K562 (cell line): ENCODE measurements around the gene MORF4L1. TPM values are rescaled to one million over a fixed set of nuclear protein-coding genes. Genes with fewer than 3 reads are reported as not detected.

Source experiments
- BDP1 ChIP-seq: IDR thresholded peaks from 3 replicates; pipeline ENCODE4 v1.6.1; 2011; ENCODE audit not compliant: insufficient read length, insufficient read depth
- CEBPB ChIP-seq: fragments of 450-650 bp; IDR thresholded peaks from 2 replicates; pipeline ENCODE4 v1.6.1; 2016; ENCODE audit warnings: missing genetic modification characterization, missing compliant biosample characterization
- EZH2 ChIP-seq: IDR thresholded peaks from 2 replicates; pipeline ENCODE4 v1.6.1; 2012; ENCODE audit warnings: low read depth, mild to moderate bottlenecking, inconsistent platforms, low read length, borderline replicate concordance
- HNRNPK ChIP-seq: fragments of 200-400 bp; formaldehyde crosslinking; IDR thresholded peaks from one replicate; pipeline ENCODE4 v1.6.1; 2018; ENCODE audit warnings: mild to moderate bottlenecking, low read depth, low read length; ENCODE audit not compliant: poor library complexity, severe bottlenecking
- IRF2 ChIP-seq: sonication (generic); formaldehyde crosslinking; IDR thresholded peaks from 2 replicates; pipeline ENCODE4 v1.8.1; 2022; ENCODE audit warnings: mild to moderate bottlenecking, missing genetic modification reagents
- MCM5 ChIP-seq: fragments of 450-650 bp; IDR thresholded peaks from 2 replicates; pipeline ENCODE4 v1.6.1; 2016; ENCODE audit warnings: low read depth
- NRF1 ChIP-seq, 2 experiments: fragments of 450-650 bp; IDR thresholded peaks in 1 of 2; conservative IDR thresholded peaks in 1 of 2; 2 replicates each; pipeline ENCODE4 v1.6.1; 2014; ENCODE audit warnings: mild to moderate bottlenecking in 2 of 2
- TFE3 ChIP-seq: fragments of 450-650 bp; formaldehyde crosslinking; IDR thresholded peaks from 2 replicates; pipeline ENCODE4 v1.4.0; 2020; ENCODE audit warnings: mild to moderate bottlenecking, mixed read lengths
- TSC22D4 ChIP-seq: fragments of 450-650 bp; IDR thresholded peaks from 2 replicates; pipeline ENCODE4 v1.6.1; 2016; ENCODE audit warnings: missing genetic modification characterization, missing biosample characterization, control low read depth
- YY1 ChIP-seq, 3 experiments: IDR thresholded peaks; 2 replicates each; pipeline ENCODE4 v1.6.1; 2011; ENCODE audit warnings: low read length in 2 of 3, mild to moderate bottlenecking in 2 of 3, moderate library complexity in 2 of 3, borderline replicate concordance in 1 of 3, control low read depth in 1 of 3, low read depth in 1 of 3; ENCODE audit not compliant: insufficient read depth in 3 of 3, insufficient replicate concordance in 2 of 3, control insufficient read depth in 1 of 3, insufficient read length in 1 of 3; ENCODE audit errors: extremely low read depth in 1 of 3
- ZBTB1 ChIP-seq: sonication (generic); formaldehyde crosslinking; IDR thresholded peaks from 2 replicates; pipeline ENCODE4 v1.8.1; 2023; ENCODE audit warnings: missing genetic modification reagents, low read depth, mild to moderate bottlenecking, borderline replicate concordance
- ZBTB11 ChIP-seq, 3 experiments: fragments of 200-800 bp in 1 of 3; fragments of 250-450 bp in 1 of 3; fragments of 450-650 bp in 1 of 3; sonication (Bioruptor Pico) in 1 of 3; sonication (Bioruptor generic) in 1 of 3; formaldehyde crosslinking in 1 of 3; IDR thresholded peaks; 2 replicates each; pipeline versions ENCODE4 v1.6.1 to v1.8.0; 2016 to 2022; ENCODE audit warnings: mild to moderate bottlenecking in 2 of 3, missing genetic modification characterization in 2 of 3, missing compliant biosample characterization in 1 of 3, moderate library complexity in 1 of 3
- ZFX ChIP-seq: sonication (generic); formaldehyde crosslinking; IDR thresholded peaks from 2 replicates; pipeline ENCODE4 v1.8.0; 2022; ENCODE audit warnings: mild to moderate bottlenecking, missing genetic modification reagents, moderate library complexity
- ZNF224 ChIP-seq: sonication (generic); formaldehyde crosslinking; IDR thresholded peaks from 2 replicates; pipeline ENCODE4 v1.8.0; 2022; ENCODE audit warnings: mild to moderate bottlenecking, missing genetic modification reagents
- ZNF384 ChIP-seq: IDR thresholded peaks from 2 replicates; pipeline ENCODE4 v1.6.1; 2012; ENCODE audit warnings: low read depth, low read length, improper control_type of control experiment
- ZNF431 ChIP-seq: sonication (generic); formaldehyde crosslinking; IDR thresholded peaks from 2 replicates; pipeline ENCODE4 v1.8.0; 2022; ENCODE audit warnings: mild to moderate bottlenecking, missing genetic modification reagents
- polyA plus RNA-seq, 8 experiments: library from polyadenylated mRNA; depleted of rRNA in 4 of 8; stranded (reverse) in 5 of 8; unstranded in 3 of 8; fragments of >200 nt; fragmentation: Nextera tagmentation in 2 of 8; fragmentation: Illumina TruSeq in 1 of 8; extraction: Ambion mirVana in 2 of 8; extraction: Trizol in 1 of 8; gene quantifications; 2 replicates each; pipeline versions ENCODE4 v1.2.1 to v1.2.3, GENCODE V29; 2011 to 2014; ENCODE audit warnings: inconsistent platforms in 1 of 8, missing spikeins in 1 of 8
- total RNA-seq, 7 experiments: library from RNA; depleted of rRNA in 6 of 7; stranded (reverse); fragments of >200 nt in 6 of 7; fragmentation: Illumina TruSeq in 2 of 7; extraction: Trizol in 2 of 7; gene quantifications; 2 replicates each; pipeline versions ENCODE4 v1.2.1 to v1.2.3, GENCODE V29; 2011 to 2021; ENCODE audit warnings: low replicate concordance in 1 of 7
- TF ChIP-seq, protein P1 (sequence below): IDR thresholded peaks from 3 replicates; pipeline ENCODE4 v1.6.1; 2011; ENCODE audit warnings: borderline replicate concordance, mild to moderate bottlenecking; ENCODE audit not compliant: insufficient read length, insufficient read depth
- TF ChIP-seq, protein P2 (sequence below): sonication (generic); formaldehyde crosslinking; IDR thresholded peaks from 2 replicates; pipeline ENCODE4 v1.8.0; 2022; ENCODE audit warnings: missing genetic modification reagents, mild to moderate bottlenecking, moderate library complexity, borderline replicate concordance

The MORF4L1 gene
- total and polyA plus RNA-seq, 9 of the 15 experiments (the other 6 are each of a cell fraction or from before 2014, with no cell fraction given) = 127 to 615 (median 281) TPM

GRCh38 chr15:78872155-78872971, at the start of gene MORF4L1 (continued):
- TF ChIP-seq, protein P1, sequence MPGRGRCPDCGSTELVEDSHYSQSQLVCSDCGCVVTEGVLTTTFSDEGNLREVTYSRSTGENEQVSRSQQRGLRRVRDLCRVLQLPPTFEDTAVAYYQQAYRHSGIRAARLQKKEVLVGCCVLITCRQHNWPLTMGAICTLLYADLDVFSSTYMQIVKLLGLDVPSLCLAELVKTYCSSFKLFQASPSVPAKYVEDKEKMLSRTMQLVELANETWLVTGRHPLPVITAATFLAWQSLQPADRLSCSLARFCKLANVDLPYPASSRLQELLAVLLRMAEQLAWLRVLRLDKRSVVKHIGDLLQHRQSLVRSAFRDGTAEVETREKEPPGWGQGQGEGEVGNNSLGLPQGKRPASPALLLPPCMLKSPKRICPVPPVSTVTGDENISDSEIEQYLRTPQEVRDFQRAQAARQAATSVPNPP = no peak
- TF ChIP-seq NRF1 (conservative IDR thresholded peaks at IDR 0.05 in 1 of 2, IDR thresholded peaks at IDR 0.05 in 1 of 2) (peak; percentile 86 to 87), ZNF384 (no peak), ZBTB1 (CRISPR knock-in tag) (no peak), CEBPB (no peak), BDP1 (no peak), IRF2 (CRISPR knock-in tag) (no peak), ZNF431 (no peak), MCM5 (no peak), ZNF224 (no peak), ZBTB11 (CRISPR knock-in tag; IDR thresholded peaks at IDR 0.05) (peak in 1 of 3 experiments; percentile 68; a peak in 2 of 6 replicates), HNRNPK (peak; percentile 92), YY1 (IDR thresholded peaks at IDR 0.05; ENCODE audit: borderline replicate concordance in 1 of 3, control insufficient read depth in 1 of 3, extremely low read depth in 1 of 3, insufficient read depth in 3 of 3, insufficient read length in 1 of 3, insufficient replicate concordance in 2 of 3, low read depth in 1 of 3, low read length in 2 of 3) (peak in 1 of 3 experiments; percentile 62), TFE3 (CRISPR knock-in tag) (no peak), TSC22D4 (tag) (no peak), ZFX (CRISPR knock-in tag) (0 out of 2 replicates have a peak, but pooled peaks have one; percentile 39), EZH2 (no peak)
- TF ChIP-seq, protein P2, sequence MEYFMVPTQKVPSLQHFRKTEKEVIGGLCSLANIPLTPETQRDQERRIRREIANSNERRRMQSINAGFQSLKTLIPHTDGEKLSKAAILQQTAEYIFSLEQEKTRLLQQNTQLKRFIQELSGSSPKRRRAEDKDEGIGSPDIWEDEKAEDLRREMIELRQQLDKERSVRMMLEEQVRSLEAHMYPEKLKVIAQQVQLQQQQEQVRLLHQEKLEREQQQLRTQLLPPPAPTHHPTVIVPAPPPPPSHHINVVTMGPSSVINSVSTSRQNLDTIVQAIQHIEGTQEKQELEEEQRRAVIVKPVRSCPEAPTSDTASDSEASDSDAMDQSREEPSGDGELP = no peak
